Left ventricle myocardium inferior (tissue), 1 donor: ENCODE data around the gene MOB1A. TPM values are rescaled to one million over a fixed set of nuclear protein-coding genes. Genes with fewer than 3 reads are reported as not detected.

ENCODE experiments used
- DNase-seq: peaks from one replicate; pipeline ENCODE4 v3.0.0-alpha.2; 2020
- H3K27ac ChIP-seq: fragments of 200-600 bp; replicated peaks from 2 replicates; pipeline ENCODE4 v1.8.0; 2021
- H3K27me3 ChIP-seq: fragments of 200-600 bp; 2 replicates; pipeline ENCODE4 v1.8.0; 2021; ENCODE audit warnings: low read depth
- H3K36me3 ChIP-seq: fragments of 200-600 bp; 2 replicates; pipeline ENCODE4 v1.8.0; 2021
- H3K4me1 ChIP-seq: fragments of 200-600 bp; 2 replicates; pipeline ENCODE4 v1.8.0; 2021
- H3K4me3 ChIP-seq: fragments of 200-600 bp; 2 replicates; pipeline ENCODE4 v1.8.0; 2021; ENCODE audit warnings: mild to moderate bottlenecking, moderate library complexity
- H3K9me3 ChIP-seq: fragments of 200-600 bp; replicated peaks from 2 replicates; pipeline ENCODE4 v1.8.0; 2021
- CTCF ChIP-seq: fragments of 200-600 bp; IDR thresholded peaks from 2 replicates; pipeline ENCODE4 v1.8.0; 2021; ENCODE audit warnings: antibody characterized with exemption, mild to moderate bottlenecking, borderline replicate concordance
- intact Hi-C: fragments of 100-400 bp; cut with micrococcal nuclease; formaldehyde crosslinking; loops from one replicate; pipeline ENCODE4 v1.11.0; 2022
- total RNA-seq: library from RNA; stranded (reverse); fragmentation: NEBNext Ultra II Directional; extraction: Animal tissue kit (Norgen Biotek cat#: 25700); gene quantifications from one replicate; pipeline ENCODE4 v1.2.1, GENCODE V29; 2021
- donor health status: DM: no; HTN: yes; CAD: no; lungs with severe emphysema.

The MOB1A gene
- total RNA-seq, 1 donor from 2014 or later, result 54.9 TPM

DNA sequence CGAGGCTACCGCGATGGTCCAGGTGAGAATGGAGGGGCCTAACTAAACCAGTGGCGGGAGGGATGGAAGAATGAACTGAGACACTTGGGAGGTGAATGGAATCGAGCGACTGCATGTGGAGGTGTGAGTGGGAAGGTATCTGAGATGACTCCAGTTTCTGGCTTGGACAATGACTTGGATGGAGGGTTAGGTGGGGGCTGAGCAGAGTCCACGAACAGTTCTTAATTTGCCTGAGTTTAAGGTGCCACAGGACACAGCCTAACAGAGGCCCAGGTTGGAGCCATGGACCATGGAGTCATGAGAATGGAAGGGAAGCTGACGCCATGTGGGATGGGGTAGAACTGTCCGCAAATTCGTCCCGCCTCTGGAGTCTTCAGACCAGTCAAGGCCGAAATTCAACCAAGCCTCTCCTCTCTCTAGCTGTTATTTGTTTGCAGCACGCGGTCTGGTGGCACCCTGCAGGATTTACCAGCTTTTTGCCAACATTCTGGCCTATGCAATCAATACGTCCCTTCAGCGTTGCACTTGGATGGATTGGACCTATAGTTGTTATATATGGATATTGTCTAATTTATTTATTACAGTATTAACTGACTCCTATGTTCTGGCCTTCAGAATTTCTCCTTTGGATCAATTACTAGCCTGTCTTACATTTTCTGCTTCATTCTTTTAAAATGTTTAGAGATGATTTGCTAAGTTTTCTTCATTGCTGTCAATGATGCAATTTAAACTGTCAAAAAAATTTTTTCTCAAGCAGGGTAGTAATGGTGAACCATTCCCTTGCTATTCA lies 30.0 kb downstream of the MOB1A start:
- no peak for TF ChIP-seq CTCF
- no peaks in the 10 kb centered on the region for H3K27me3 ChIP-seq
- intact Hi-C loops, result no loop called here

GRCh38 chr2:74147727-74148456 lies 30.8 kb downstream of the MOB1A start, which contains the start of gene BOLA3:
Gene BOLA3 (minus strand): TSS chr2:74147912. CDS start chr2:74147874, 38 bp downstream.
- Histone ChIP-seq H3K36me3 (peaks cover 13% of the 10 kb centered on the region), H3K27me3 (no peaks in the 10 kb centered on the region), H3K4me1 (peaks cover 32% of the 10 kb centered on the region), H3K4me3 (peak within 1 kb of the TSS; percentile 98), H3K27ac (peak within 1 kb of the TSS; percentile 83), H3K9me3 (no peaks in the 10 kb centered on the region)
- peak; percentile 83 for TF ChIP-seq CTCF
- peak; percentile 89 for DNase-seq
- intact Hi-C loops, result no loop called here

More for the DNA sequence above, 30.0 kb downstream of the MOB1A start:
- Histone ChIP-seq H3K9me3 (no peaks in the 10 kb centered on the region), H3K4me1 (peaks cover 32% of the 10 kb centered on the region), H3K27ac (peak overlapping the region; percentile 83), H3K36me3 (peaks cover 20% of the 10 kb centered on the region), H3K4me3 (peak overlapping the region; percentile 98)
- DNase-seq, result no peak

DNA sequence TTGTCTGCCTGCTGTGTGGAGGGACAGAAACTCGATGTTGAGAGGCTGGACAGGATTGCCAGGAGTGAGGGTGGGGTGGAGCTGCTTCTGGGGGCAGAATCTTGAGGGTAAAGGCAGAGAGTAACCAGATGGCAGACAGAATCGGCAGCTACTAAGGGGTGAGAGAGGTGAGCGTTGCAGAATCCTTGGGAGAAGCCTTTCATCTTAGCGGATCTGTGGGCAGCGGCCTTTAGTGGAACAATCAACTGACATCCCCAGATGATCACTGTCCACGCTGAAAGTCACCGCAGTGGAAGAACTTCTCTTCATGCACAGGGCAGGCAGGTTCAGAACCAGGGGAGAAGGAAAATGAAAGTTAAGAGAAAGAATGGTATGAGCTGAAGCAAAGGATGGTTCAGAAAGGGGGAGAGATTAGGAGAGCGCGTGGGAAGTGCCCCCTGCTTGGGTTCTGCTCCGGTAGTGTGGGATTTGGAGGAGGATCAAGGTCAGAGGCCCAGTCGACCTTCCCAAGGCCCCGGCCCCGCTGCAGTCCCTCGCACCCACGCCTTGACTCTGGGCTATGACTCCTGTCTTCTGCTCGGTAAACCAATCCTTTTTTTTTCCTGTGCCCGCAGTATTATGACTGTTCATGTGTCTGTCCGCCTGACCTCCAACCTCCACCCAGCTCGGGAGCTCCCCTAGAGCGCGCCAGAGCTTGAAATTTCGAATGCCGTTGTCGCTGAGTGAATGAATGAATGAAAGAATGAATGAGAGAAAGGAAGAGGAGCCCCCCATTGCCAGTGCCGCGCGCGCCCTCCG lies 31.6 kb downstream of the MOB1A start:
- peak overlapping the region; percentile 98 for H3K4me3 ChIP-seq
- H3K4me1 ChIP-seq, result peaks cover 32% of the 10 kb centered on the region
- H3K9me3 ChIP-seq, result no peaks in the 10 kb centered on the region
- no peak for DNase-seq
- peak overlapping the region; percentile 83 for H3K27ac ChIP-seq
- H3K36me3 ChIP-seq, result peaks cover 14% of the 10 kb centered on the region
- H3K27me3 ChIP-seq, result no peaks in the 10 kb centered on the region
- no peak for TF ChIP-seq CTCF
- intact Hi-C loops, result no loop called here

- H3K27me3 ChIP-seq, result no peaks in the 10 kb centered on the region
- no peaks in the 10 kb centered on the region for H3K9me3 ChIP-seq
- no peak for DNase-seq
- H3K27ac ChIP-seq, result no peak overlapping the region
- H3K4me1 ChIP-seq, result peaks cover 17% of the 10 kb centered on the region
- TF ChIP-seq CTCF, result no peak
- no peak overlapping the region for H3K4me3 ChIP-seq
- peaks cover 30% of the 10 kb centered on the region for H3K36me3 ChIP-seq
- intact Hi-C loops, result no loop called here
Measured at GRCh38 chr2:74142340-74142739, 36.3 kb downstream of the MOB1A start.

GRCh38 chr2:74138600-74139323 lies 39.9 kb downstream of the MOB1A start:
- H3K4me3 ChIP-seq, result no peak overlapping the region
- H3K9me3 ChIP-seq, result no peaks in the 10 kb centered on the region
- no peaks in the 10 kb centered on the region for H3K27me3 ChIP-seq
- H3K4me1 ChIP-seq, result no peaks in the 10 kb centered on the region
- DNase-seq, result no peak
- peaks cover 44% of the 10 kb centered on the region for H3K36me3 ChIP-seq
- H3K27ac ChIP-seq, result no peak overlapping the region
- TF ChIP-seq CTCF, result peak; percentile 9
- intact Hi-C loops, result no loop called here
